ENCODE data around the gene CDK3.
"Not testable (repeated sequence)": the region's sequence is repeated elsewhere in the genome, so short reads cannot be mapped to it uniquely, and the experiment has no call there.

Gene CDK3

GRCh38 chr17:76044475-76045007 is 43.9 kb downstream of the CDK3 start:
- DNase-seq, result not testable (repeated sequence)

- DNase-seq, result no peak
Measured at GRCh38 chr17:76046064-76046463, 45.4 kb downstream of the CDK3 start.

- DNase-seq, result no peak
Measured at GRCh38 chr17:76048025-76048605, 47.5 kb downstream of the CDK3 start.

GRCh38 chr17:76048711-76049110 is 48.1 kb downstream of the CDK3 start:
- DNase-seq, result peak in 1 of 2 donors; percentile 33

GRCh38 chr17:76049239-76049638 is 48.6 kb downstream of the CDK3 start:
- DNase-seq, result no peak

- DNase-seq, result no peak
Measured at GRCh38 chr17:76049836-76050537, 49.3 kb downstream of the CDK3 start.

GRCh38 chr17:76050538-76051467 is 50.1 kb downstream of the CDK3 start:
- no peak for DNase-seq

GRCh38 chr17:76051561-76051960 is 50.9 kb downstream of the CDK3 start:
- no peak for DNase-seq

GRCh38 chr17:76053246-76054111 is 52.8 kb downstream of the CDK3 start:
- DNase-seq, result no peak

GRCh38 chr17:76054112-76054476 is 53.4 kb downstream of the CDK3 start:
- no peak for DNase-seq

Data from CD4-positive, alpha-beta T cell treated with Interferon alpha-2 for 1 hour (primary cell).